ENCODE measurements around the gene PLVAP.

The PLVAP gene

GRCh38 chr19:17307876-17308377 lies 69.2 kb downstream of the PLVAP start:
- Histone ChIP-seq H3K9ac (no peak overlapping the region), H3K79me2 (peaks cover 20% of the 10 kb centered on the region), H3K4me3 (ENCODE audit: low read depth, low read length) (no peak overlapping the region), H3K36me3 (ENCODE audit: control insufficient read depth, insufficient read depth, low read length) (no peaks in the 10 kb centered on the region), H3K27me3 (ENCODE audit: control insufficient read depth, insufficient read depth, low read length) (no peaks in the 10 kb centered on the region), H3K9me3 (ENCODE audit: control insufficient read depth, low read length) (no peaks in the 10 kb centered on the region), H2AFZ (no peak overlapping the region), H3K4me1 (peaks cover 16% of the 10 kb centered on the region), H3K4me2 (ENCODE audit: low read length) (no peak overlapping the region), H3K27ac (no peak overlapping the region)
- no peak for TF ChIP-seq CTCF (IDR thresholded peaks at IDR 0.05)

DNA sequence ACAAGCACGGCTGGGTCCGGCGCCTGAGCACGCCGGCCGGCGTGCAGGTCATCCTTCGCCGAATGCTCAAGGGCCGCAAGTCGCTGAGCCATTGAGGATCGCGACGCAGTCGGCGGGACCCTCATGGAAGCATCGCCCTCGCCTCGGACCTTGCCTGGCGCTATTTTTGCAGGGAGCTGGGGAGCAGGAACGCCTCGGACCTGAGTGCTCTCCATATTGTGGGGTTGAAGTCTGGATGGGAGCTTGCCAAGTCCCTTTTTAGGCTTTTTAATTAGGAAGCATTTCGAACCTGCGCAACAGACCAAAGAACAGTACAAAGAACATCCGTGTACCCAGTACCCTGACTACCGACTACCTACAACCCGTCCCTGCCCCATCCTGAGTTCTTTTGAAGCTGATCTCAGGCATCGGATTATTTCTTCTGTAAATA lies 70.8 kb downstream of the PLVAP start:
- peaks cover 21% of the 10 kb centered on the region for H3K4me1 ChIP-seq
- no peak for TF ChIP-seq CTCF (IDR thresholded peaks at IDR 0.05)
- H3K4me2 ChIP-seq (ENCODE audit: low read length): peak overlapping the region; percentile 58
- H3K9me3 ChIP-seq (ENCODE audit: control insufficient read depth, low read length): no peaks in the 10 kb centered on the region
- H3K27ac ChIP-seq: peak overlapping the region; percentile 90
- H3K79me2 ChIP-seq: peaks cover 25% of the 10 kb centered on the region
- peak overlapping the region; percentile 83 for H2AFZ ChIP-seq
- H3K27me3 ChIP-seq (ENCODE audit: control insufficient read depth, insufficient read depth, low read length): no peaks in the 10 kb centered on the region
- H3K4me3 ChIP-seq (ENCODE audit: low read depth, low read length): peak overlapping the region; percentile 89
- H3K36me3 ChIP-seq (ENCODE audit: control insufficient read depth, insufficient read depth, low read length): no peaks in the 10 kb centered on the region
- H3K9ac ChIP-seq: no peak overlapping the region

- Histone ChIP-seq H3K4me1 (peaks cover 21% of the 10 kb centered on the region), H3K9me3 (ENCODE audit: control insufficient read depth, low read length) (no peaks in the 10 kb centered on the region), H2AFZ (peak within 1 kb of the TSS; percentile 83), H3K79me2 (peaks cover 20% of the 10 kb centered on the region), H3K9ac (peak within 1 kb of the TSS; percentile 38), H3K4me3 (ENCODE audit: low read depth, low read length) (peak within 1 kb of the TSS; percentile 89), H3K4me2 (ENCODE audit: low read length) (peak within 1 kb of the TSS; percentile 58), H3K27me3 (ENCODE audit: control insufficient read depth, insufficient read depth, low read length) (no peaks in the 10 kb centered on the region), H3K27ac (peak within 1 kb of the TSS; percentile 90), H3K36me3 (ENCODE audit: control insufficient read depth, insufficient read depth, low read length) (no peaks in the 10 kb centered on the region)
- TF ChIP-seq CTCF (IDR thresholded peaks at IDR 0.05): peak; percentile 96
Observed at GRCh38 chr19:17305517-17306284, 71.4 kb downstream of the PLVAP start, which contains the start of gene MRPL34. Gene MRPL34 (plus strand): TSS chr19:17305872. CDS start chr19:17305893, 21 bp downstream.

GRCh38 chr19:17305216-17305516 lies 72.0 kb downstream of the PLVAP start:
- Histone ChIP-seq H3K4me2 (ENCODE audit: low read length) (peak overlapping the region; percentile 58), H3K27me3 (ENCODE audit: control insufficient read depth, insufficient read depth, low read length) (no peaks in the 10 kb centered on the region), H2AFZ (no peak overlapping the region), H3K9me3 (ENCODE audit: control insufficient read depth, low read length) (no peaks in the 10 kb centered on the region), H3K9ac (no peak overlapping the region), H3K4me1 (peaks cover 20% of the 10 kb centered on the region), H3K27ac (peak overlapping the region; percentile 90), H3K4me3 (ENCODE audit: low read depth, low read length) (peak overlapping the region; percentile 89), H3K36me3 (ENCODE audit: control insufficient read depth, insufficient read depth, low read length) (no peaks in the 10 kb centered on the region), H3K79me2 (peaks cover 15% of the 10 kb centered on the region)
- TF ChIP-seq CTCF (IDR thresholded peaks at IDR 0.05): no peak
